Stimulated activated CD4-positive, alpha-beta T cell treated with anti-CD3 and anti-CD28 coated beads, Interleukin-4, amount 100 ng/mL, for 4 hours (primary cell): ENCODE results near the gene CAMK1.
A peak's percentile ranks its signal among the peaks of the same experiment; 100 is the strongest.

Source experiments
- DNase-seq, 2 experiments: peaks; one replicate each; pipeline ENCODE4 v3.0.0-alpha.2; 2020

CAMK1 gene

DNA sequence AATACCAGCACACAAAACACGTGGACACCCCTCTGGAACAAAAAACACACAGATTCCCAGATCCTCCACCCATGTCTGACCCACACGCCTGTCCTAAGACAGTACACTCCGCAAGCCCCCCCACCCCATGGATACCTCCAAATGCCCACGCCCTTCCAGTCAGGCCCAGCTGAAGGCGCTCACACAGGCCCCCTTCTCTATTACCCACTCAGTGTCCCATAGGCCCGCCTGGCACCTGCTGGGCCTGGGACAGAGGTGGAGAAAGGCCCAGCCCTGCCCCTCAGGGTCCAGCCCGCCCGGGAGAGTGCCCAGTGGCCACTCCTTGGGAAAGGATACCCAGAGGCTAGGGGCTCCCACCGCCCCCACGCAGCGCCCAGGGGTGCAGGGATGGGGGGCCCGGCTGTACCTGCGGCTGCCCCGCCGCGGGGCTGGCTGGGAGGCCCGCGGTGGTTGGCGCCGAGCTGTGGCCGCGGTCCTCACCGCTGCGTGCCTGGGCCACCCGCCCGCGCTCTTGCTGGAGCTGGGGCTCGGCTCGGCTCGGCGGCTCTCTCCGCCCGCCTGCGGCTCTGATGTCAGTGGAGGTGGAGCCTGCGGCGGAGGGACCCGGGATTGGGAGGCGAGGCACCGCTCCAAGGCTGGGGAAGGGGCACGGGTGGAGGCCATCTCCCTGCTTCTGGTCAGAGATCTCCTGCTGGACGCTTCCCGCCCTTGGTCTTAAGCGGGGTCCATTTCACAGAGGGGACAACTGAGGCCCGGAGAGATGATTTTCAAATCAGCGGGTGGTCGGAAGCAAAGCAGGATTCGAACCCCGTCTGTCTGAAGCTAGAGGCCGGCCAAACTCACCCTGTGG is at the start of gene CAMK1:
Gene CAMK1, minus strand, starts transcription at position 522 of the 850 bp plus-strand sequence. CDS start 2,198 bp downstream, outside the sequence.
- peak; percentile 54 to 67 for DNase-seq

DNA sequence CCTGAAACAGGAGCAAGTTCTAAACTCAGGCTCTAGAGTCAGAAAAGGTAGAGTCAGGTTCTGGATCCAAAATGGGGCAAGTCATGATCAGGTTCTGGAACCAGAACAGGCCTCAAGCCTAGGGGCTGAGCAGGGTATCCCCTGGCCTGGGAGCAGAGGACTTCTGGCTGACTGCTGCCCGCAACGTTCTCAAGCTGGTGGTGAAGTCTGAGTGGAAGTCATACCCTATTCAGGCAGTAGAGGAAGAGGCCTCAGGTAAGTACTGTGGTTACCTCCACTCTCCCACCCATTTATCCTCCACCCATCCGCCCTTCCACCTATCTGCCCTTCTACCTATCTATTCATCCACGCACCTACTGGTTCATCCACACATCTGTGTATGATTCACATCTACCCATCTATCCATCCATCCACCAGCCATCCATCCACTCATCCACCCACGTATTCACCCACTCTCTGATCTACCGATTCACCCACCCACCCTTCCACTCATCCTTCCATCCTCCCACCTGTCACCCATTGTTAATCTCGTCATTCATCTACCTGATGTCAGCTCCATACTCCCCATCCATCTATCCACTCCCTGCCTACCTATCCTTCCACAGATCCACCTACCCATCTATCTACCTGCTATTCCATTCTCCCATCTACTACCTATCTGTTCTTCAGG is 49.1 kb upstream of the CAMK1 start:
- no peak for DNase-seq

DNA sequence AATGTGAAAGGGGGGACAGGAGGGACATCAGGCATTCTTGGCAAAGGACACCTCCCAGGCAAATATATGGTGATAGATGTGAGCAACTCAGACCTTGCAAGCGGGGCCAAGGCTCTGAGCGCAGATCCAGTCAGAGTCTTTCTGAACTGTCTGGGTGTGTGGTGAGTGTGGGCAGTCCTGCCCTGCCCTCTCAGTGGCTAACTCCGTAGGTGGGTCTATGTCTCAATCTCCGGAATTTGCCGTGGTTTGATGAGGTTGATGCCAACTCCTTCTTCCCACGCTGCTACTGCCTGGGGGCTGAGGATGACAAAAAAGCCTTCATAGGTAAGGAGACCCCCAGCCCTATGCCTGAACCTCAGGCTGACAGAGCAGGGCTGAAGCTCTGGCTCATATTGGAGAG is 47.7 kb upstream of the CAMK1 start:
- no peak for DNase-seq

DNA sequence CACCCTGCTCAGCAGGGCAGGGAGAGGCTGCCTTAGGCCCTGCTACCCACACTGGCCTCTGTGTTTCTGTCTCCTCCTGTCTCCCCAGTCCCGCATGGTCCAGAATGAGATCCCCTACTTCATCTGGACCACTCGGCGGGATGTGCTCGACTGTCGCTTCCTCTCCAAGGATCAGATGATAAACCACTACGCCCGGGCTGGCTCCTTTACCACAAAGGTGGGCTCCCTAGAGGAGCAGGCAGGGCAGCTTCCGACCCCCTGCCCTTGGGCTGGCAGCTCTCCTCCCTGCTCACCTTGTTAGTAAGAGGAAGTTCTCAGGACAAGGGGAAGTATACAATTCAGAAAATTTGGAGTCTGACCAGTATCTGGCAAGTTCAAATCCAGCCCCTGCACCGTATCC is 46.2 kb upstream of the CAMK1 start:
- no peak for DNase-seq

DNA sequence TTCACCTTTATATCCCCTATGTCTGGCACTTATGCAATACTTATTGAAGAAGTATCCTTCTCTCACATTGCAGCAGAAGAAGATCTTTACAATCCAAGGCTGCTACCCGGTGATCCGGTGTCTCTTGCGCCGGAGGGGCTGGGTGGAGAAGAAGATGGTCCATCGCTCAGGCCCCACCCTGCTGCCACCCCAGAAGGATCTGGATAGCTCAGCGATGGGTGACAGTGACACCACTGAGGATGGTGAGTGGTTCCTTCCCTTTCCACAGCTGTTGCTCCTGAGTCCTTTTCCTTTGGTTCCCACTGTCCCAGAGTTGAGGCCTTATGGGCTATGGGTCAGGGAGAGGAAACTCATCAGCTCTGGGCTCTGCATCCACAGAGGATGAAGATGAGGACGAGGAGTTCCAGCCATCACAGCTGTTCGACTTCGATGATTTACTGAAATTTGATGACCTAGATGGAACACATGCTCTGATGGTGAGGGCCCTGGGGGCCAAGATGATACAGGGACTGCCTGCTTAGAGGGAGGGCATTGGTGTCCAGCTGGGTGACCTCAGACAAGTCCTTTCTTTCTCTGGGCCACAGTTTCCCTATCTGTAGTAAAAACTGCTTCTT is 43.2 kb upstream of the CAMK1 start:
- DNase-seq, result no peak

DNA sequence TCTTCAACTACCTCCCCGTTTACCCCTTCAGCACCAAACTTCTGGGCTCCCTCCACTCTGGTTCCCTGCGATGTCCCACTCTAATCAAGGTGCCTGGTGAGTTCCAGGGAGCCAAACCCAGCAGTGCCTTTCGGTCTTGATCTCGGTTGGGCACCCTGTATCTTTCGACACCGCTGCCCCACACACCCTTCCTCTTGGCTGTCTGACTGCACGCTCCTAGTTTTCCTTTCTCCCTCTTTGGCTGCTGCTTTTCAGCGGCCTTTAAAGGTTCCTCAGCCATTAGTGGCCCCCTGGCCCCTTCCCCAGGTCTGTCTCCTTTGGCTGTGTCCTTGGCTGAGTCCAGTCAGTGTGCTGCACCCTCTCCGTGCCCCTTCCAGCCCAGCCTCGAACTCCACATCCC is 41.1 kb upstream of the CAMK1 start:
- DNase-seq, result no peak

DNA sequence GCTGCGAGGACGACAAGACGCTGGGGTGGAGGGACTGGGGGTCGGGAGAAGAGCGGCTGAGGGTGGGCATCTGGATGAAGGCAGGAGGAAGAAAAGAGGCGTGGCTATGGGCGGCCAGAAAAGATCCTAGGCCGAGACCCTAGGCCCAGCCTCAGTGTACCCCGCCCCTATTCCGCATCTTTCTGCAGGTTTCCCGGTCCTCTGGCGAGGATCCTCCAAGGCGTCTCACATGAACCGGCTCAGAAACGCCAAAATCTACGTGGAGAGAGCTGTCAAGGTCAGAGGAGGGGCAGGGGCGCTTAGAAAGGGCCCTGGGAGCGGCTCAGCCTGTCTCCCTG is 40.7 kb upstream of the CAMK1 start:
- no peak for DNase-seq

DNA sequence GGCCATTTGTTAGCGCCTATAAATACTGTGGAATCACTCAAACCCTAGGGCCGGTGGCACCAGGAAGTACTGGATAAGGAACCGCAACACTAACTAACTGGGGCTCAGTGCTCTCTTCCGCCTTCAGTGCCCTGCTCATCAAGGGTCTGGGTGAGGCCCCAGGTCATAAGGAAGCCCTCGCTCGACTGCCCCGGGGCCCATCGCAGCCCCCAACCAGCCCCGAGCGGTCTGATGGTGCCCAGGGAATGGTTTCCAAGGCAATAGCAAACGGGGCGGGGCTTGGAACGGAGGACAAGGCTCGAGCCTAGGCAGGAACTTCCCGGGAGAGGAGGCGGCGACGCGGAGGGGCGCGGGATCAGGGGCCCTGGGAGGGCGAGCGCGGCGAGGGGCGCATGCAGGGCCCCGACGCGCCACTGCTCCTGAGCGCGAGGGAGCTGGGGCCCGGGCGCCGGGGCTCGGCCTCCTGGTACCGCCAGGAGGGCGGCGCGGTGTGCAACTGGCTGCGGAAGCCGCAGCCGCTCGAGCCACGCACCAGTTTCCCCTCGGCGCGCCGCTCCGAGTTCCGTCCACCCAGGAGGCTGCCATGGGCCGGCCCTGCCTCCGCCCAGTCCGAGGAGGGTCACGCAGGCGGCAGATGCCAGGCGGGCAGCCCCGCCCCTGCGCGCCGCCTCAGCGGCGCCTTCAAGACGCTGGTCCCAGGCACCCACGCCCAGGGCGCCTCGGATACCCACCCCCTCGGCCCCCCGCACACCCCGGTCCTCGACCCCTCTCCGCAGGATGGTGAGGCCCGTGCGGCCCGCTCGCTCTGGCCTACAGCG is 40.1 kb upstream of the CAMK1 start, which contains the start of gene TTLL3:
Gene TTLL3, plus strand, starts transcription at position 648 of the 818 bp plus-strand sequence. CDS start 400 bp downstream, outside the sequence.
- DNase-seq, result peak; percentile 19 to 43

DNA sequence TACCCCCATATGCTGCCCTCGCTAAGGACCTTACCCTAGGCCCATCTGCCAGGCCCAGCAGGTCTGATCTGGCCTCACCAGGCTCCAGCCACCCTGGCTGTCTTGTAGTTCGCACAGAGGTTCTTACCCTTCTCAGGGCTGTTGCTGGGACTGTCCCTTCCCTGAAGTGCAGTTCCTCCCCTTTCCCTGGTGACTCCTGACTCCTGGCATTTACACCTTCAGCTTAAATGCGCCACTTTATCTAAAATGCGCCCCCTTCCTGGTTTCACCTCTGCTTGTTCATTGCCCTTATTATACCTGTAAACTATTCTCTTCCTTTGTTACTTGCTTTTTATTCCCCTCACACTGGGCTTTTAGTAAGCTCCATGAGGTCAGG is 39.5 kb upstream of the CAMK1 start:
- no peak for DNase-seq

DNA sequence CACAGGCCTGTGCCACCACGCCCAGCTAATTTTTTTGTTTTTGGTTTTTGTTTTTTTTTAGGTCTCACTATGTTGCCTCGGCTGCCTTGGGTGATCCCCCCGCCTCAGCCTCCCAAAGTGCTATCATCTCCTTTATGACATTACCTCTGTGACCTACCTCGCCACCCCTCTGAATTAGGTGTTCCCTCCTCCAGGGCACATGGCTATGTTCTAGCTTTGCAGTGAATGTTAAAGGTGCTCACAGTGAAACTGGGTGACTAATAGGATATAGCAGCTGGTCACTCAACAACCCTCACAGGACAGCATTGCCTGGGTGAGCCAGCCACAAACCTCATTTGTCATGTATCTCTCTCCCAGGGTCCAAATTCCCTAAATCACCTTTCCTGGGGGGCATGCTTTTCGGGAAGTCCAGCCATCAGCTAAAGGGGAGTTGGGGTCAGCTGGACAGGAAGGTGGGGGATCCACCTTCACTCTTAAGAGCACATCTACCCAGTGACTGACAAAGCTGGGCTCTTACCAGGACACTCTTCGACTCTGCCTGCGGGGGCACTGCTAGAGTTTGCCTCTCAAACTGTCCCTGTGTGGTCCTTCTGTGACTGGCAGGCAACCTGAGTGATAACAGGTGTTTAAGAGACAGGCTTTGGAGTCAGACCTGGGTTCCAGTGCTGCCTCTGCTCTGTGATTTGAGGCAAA is 38.7 kb upstream of the CAMK1 start:
- DNase-seq, result peak; percentile 34 to 46

DNA sequence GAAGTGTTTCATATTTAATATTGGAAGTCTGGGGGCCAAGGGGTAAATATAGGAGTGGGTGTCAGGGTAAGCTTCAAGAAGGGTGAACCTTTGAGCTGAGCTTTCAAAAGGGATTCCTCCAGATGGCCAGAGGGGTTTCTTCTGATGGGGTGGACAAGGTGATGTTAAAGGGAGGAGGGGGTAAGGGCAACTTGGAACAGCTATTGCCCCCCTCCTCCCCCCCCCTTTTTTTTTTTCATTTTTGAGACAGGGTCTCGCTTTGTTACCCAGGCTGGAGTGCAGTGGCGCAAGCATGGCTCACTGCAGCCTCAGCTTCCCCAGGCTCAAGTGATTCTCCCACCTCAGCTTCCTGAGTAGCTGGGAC is 38.2 kb upstream of the CAMK1 start:
- no peak for DNase-seq

DNA sequence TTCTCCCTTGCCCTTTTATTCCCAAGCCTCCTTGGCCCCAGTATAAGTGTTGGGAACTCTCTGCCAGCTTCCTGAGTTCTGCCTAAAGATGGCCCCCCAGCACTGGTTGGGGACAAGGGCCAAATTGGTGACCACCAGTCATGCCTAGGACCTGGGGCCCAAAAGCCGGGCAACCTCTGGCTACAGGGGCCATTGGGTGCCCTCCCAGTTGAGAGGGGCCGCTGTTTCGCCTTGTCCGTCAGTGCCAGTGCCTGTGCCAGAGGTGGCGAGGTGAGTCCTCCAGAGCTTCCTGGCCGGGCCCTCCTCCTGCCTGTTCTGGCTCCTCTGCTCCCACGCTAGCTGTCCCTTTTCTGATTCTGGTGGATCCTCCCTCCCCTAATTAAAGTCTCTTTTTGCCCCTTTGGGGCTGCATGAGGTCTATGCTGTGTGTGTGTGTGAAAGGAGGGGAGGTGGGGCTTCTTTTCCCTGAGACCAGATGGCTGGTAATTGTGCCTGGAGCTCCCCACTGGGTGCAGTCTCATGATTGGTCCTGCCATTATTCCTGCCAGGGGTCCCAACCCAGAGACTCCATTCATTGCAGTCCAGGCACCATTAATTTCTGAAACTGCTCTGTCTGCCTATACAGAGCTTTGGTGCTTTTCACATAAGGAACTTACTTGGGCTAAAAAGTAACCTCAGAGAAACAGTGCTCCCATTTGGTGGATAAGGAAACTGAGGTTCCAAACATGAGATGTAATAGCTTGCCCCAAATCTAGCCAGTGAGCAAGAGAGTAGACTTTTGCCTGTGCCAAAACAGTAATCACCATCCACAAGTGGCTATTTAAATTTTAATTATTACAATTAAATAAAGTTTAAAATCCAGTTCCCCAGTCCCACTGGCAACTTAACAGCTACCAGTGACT is 37.2 kb upstream of the CAMK1 start:
- DNase-seq, result no peak

DNA sequence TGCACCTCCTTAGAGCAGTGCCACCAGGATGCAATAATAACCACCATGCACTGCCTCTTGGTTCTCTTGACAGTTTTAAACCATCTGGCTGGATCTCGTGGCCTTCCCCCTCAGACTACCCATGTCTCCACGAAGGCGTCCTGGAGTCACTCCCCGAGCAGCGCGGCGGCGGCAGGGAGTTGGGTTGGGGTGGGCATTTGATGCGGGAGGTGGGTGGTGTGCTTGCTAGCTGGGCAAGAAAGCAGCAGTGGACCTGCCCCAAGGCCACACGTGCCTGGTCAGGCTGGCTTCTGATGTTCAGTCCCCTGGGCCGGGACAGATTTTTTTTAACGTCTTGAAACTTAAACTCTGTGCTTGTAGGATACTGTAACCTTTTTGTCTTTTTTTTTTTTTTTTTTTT is 36.4 kb upstream of the CAMK1 start:
- no peak for DNase-seq

DNA sequence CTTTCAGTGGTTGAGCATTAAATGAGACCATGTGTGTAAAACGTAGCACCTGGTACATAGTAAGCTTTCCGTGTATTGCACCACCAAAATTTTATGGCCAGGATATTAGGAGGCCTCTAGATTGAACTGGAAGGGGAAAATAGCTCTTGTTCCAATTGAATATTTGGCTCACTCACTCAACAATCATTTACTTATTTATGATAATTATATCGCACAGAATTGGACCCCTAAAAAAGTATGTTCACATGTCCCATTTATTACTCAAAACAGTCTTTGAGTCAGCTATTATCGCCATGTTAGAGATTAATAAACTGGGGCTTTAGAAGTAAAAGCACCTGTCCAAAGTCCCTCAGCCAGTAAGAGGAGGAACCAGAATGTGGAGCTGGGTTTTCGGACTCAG is 35.2 kb upstream of the CAMK1 start:
- DNase-seq, result no peak

DNA sequence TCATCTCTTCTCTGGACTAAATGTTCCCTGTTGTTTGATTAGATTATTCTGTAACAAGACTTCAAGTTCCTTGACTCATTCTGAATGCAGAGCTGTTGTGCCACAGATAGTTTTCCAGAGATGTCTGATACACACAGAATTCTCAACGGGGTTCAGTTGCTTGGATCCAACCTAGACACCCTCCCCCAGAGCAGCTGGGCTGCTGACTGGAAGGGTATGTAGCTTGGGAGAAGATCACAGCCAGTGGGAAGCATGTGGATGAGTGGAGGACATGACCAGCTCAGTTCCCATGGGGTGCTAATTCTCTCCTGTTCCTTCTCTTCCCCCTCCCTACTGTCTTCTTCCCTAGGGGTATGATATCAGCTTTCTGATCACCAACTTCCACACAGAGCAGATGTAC is 33.7 kb upstream of the CAMK1 start:
- DNase-seq, result no peak

DNA sequence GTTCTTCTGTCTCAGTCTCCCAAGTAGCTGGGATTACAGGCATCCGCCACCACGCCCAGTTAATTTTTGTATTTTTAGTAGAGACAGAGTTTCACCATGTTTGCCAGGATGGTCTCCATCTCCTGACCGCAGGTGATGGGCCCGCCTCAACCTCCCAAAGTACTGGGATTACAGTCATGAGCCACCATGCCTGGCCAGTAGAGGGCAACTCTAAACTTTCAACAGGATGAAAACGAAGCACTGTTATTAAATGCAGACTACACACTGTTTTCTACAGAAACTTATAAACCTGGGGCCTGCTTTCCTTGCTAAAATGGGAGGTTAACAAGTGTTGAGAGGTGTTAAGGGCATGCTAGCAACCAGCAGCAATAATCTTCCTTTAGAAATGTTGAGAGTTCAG is 30.8 kb upstream of the CAMK1 start:
- no peak for DNase-seq

DNA sequence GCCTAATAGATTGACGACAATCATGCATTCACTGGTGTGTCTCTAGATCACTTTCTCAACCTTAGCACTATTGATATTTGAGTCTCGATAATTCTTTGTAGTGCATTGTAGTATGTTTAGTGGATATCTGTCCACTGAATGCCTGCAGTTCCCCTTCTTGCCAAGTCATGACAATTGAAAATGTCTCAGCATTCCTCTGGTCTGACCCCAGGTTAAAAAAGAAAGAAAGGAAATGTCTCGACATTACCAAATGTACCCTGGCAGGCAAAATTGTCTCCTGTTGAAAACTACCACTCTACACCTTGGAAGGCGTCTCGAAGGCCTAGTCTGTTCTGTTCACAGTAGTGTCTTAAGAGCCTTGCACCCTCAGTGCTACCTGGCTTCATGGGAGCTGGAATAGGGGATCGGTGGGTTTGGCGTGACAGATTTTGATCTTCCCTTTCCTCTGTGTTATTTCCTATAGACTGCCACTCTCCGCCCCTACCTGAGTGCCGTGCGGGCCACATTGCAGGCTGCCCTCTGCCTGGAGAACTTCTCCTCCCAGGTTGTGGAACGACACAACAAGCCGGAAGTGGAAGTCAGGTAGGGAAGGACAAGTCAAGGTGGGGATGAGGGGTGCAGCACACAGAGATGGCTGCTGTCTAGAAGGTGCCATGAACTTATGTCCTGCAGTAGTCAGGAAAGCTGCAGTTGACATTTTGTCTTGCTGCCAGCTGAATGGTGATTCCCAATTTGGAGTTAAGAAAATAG is 27.6 kb upstream of the CAMK1 start:
- no peak for DNase-seq

DNA sequence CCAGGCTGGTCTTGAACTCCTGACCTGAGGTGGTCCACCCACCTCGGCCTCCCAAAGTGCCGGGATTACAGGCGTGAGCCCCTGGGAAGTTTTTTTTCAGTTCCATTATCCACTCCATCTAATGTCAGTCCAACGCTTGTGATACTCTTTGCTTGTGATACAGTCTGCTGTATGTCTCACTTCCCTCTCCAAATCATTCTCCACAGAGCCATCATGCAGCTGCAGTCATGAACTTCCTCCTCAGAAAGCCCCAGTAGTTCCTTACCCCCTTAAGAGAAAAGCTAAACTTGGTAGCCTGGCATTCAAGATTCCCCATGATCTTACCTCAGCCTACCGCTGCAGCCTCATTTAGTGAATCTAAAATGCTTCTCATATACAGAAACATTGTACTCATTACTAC is 25.5 kb upstream of the CAMK1 start:
- no peak for DNase-seq

DNA sequence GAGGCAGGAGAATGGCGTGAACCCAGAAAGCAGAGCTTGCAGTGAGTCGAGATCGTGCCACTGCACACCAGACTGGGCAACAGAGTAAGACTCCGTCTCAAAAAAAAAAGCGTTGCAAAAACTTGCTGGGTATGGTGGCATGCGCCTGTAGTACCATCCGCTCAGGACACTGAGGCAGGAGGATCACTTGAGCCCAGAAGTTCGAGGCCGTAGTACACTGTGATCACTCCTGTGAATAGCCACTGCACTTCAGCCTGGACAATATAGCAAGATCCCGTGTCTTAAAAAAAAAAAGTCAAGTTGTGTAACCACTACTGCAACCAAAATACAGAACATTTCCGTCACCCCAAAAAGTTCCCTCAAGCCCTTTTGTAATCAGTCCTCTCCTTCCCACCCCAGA is 24.7 kb upstream of the CAMK1 start:
- DNase-seq, result no peak

DNA sequence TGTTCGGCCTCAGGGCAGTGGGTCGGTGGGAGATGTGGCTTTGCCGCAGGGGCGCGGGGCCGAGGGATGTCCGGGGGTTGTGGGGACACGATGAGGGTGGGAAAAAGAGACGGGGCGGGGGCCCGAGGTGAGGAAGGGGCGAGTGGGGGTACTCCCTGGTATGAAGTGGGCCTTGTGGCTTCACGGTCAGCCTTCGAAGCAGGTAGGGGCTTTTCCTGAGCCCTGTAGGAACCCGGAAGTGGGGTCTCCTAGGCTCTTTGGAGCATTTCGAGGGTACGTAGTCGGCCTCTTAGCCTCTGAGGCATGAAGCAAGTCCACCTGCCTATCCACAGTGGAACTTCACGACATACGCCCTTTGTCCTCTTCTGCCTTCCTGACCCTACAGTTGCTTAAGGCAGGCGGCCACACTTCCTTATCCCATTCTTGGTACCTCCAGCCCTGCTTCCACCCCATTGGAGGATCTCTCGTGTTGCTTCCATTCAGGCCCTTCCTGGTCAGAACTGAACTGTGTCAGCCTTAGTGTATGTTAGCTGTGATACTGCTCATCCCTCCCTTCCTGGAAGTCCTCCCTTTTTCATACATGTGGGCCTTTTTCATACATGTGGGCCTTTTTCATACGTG is 23.5 kb upstream of the CAMK1 start:
- DNase-seq, result no peak
